Esophagus muscularis mucosa (tissue), 3 donors: ENCODE data around the gene GALNTL6.

ENCODE experiments used
- CTCF ChIP-seq, 3 experiments: fragments of 200-600 bp in 2 of 3; fragments of 450-650 bp in 1 of 3; sonication (generic) in 2 of 3; IDR thresholded peaks; one replicate each; pipeline ENCODE4 v1.5.1; 2017 to 2019; ENCODE audit warnings: antibody characterized with exemption in 3 of 3, mild to moderate bottlenecking in 2 of 3, moderate library complexity in 1 of 3
- POLR2A ChIP-seq: fragments of 450-650 bp; IDR thresholded peaks from one replicate; pipeline ENCODE4 v1.6.1; 2017; ENCODE audit warnings: antibody characterized with exemption, moderate library complexity, mild to moderate bottlenecking, low read depth
- POLR2AphosphoS5 ChIP-seq, 2 donors: sonication (generic); formaldehyde crosslinking; IDR thresholded peaks; one replicate each; pipeline ENCODE4 v1.6.1; 2017; ENCODE audit warnings: antibody characterized with exemption in 2 of 2

GRCh38 chr4:172007889-172008288, 194.7 kb downstream of the GALNTL6 start:
- TF ChIP-seq POLR2AphosphoS5 (IDR thresholded peaks at IDR 0.05) (no peak), POLR2A (no peak), CTCF (IDR thresholded peaks at IDR 0.05) (no peak)
